Lower leg skin (tissue), 3 donors: Measurements from ENCODE around the gene SSH3.

ENCODE experiments used
- POLR2A ChIP-seq, 2 donors: fragments of 450-650 bp; IDR thresholded peaks; one replicate each; pipeline ENCODE4 v1.6.1; 2016 to 2017; ENCODE audit warnings: antibody characterized with exemption in 2 of 2, mild to moderate bottlenecking in 1 of 2, moderate library complexity in 1 of 2
- TF ChIP-seq, protein P1 (sequence below), 3 donors: fragments of 450-650 bp; IDR thresholded peaks; one replicate each; pipeline ENCODE4 v1.5.1; 2016; ENCODE audit warnings: antibody characterized with exemption in 3 of 3, mild to moderate bottlenecking in 3 of 3, moderate library complexity in 2 of 3

DNA sequence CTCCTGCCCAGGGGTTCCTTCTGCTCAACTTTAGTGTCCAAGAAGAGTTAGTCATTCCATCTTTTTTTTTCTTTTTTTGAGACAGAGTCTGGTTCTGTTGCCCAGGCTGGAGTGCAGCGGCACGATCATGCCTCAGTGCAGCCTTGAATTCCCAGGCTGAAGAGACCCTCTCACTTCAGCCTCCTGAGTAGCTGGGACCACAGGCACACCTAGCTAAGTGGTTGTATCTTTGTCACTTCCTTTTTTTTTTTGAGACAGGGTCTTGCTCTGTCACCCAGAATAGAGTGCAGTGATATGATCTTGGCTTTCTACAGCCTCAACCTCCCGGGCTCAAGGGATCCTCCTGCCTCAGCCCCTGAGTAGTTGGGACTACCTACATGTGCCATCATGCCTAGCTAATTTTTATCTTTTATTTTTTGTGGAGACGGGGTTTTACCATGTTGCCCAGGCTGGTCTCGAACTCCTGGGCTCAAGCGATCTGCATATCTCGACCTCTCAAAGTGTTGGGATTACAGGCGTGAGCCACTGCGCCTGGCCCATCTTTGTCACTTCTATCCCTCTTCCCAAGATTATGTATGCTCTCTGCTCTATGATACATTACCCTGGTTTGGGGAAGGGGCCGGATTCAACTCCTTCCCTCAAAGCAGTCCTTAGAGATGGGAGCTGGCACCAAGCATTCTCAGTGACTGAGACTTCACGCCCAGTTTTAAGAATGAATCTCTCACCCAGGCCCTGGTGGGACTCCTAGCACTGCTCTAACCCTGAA, 10.0 kb downstream of the SSH3 start:
- TF ChIP-seq POLR2A (IDR thresholded peaks at IDR 0.05), result no peak
- TF ChIP-seq, protein P1, sequence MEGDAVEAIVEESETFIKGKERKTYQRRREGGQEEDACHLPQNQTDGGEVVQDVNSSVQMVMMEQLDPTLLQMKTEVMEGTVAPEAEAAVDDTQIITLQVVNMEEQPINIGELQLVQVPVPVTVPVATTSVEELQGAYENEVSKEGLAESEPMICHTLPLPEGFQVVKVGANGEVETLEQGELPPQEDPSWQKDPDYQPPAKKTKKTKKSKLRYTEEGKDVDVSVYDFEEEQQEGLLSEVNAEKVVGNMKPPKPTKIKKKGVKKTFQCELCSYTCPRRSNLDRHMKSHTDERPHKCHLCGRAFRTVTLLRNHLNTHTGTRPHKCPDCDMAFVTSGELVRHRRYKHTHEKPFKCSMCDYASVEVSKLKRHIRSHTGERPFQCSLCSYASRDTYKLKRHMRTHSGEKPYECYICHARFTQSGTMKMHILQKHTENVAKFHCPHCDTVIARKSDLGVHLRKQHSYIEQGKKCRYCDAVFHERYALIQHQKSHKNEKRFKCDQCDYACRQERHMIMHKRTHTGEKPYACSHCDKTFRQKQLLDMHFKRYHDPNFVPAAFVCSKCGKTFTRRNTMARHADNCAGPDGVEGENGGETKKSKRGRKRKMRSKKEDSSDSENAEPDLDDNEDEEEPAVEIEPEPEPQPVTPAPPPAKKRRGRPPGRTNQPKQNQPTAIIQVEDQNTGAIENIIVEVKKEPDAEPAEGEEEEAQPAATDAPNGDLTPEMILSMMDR (IDR thresholded peaks at IDR 0.05), result no peak
